RWPE2 (cell line): ENCODE results near the gene PNMA6A.

Source experiments
- ATAC-seq: fragments of 200-7000 bp; cut with Tn5 transposase; 3 replicates; pipeline ENCODE4 v1.9.1; 2021; ENCODE audit warnings: low read depth
- DNase-seq: peaks from one replicate; pipeline ENCODE4 v3.0.0-alpha.2; 2020; ENCODE audit warnings: low spot score
- H3K27ac ChIP-seq: fragments of 450-650 bp; 2 replicates; pipeline ENCODE4 v1.5.1; 2017; ENCODE audit warnings: mild to moderate bottlenecking; ENCODE audit not compliant: poor library complexity, severe bottlenecking
- H3K27me3 ChIP-seq: fragments of 250-450 bp; sonication (Bioruptor Pico); 2 replicates; pipeline ENCODE4 v1.5.1; 2021; ENCODE audit warnings: mild to moderate bottlenecking, moderate library complexity; ENCODE audit not compliant: insufficient read depth, poor library complexity, severe bottlenecking
- H3K36me3 ChIP-seq: fragments of 250-450 bp; sonication (Bioruptor Pico); 2 replicates; pipeline ENCODE4 v1.5.1; 2020; ENCODE audit warnings: low read depth, mild to moderate bottlenecking, moderate library complexity
- H3K4me1 ChIP-seq: fragments of 250-450 bp; sonication (Bioruptor Pico); 2 replicates; pipeline ENCODE4 v1.5.1; 2021; ENCODE audit warnings: mild to moderate bottlenecking, moderate library complexity; ENCODE audit not compliant: insufficient read depth, poor library complexity, severe bottlenecking
- H3K4me3 ChIP-seq: fragments of 250-450 bp; sonication (Bioruptor Pico); 2 replicates; pipeline ENCODE4 v1.5.1; 2021; ENCODE audit warnings: mild to moderate bottlenecking, moderate library complexity; ENCODE audit not compliant: severe bottlenecking
- H3K9me3 ChIP-seq: fragments of 250-450 bp; sonication (Bioruptor Pico); 2 replicates; pipeline ENCODE4 v1.5.1; 2021; ENCODE audit warnings: mild to moderate bottlenecking, moderate library complexity; ENCODE audit not compliant: severe bottlenecking
- TF ChIP-seq, protein P1 (sequence below): fragments of 450-650 bp; IDR thresholded peaks from one replicate; pipeline ENCODE4 v1.5.1; 2017; ENCODE audit warnings: mild to moderate bottlenecking, moderate library complexity; ENCODE audit not compliant: poor library complexity, severe bottlenecking

Gene PNMA6A

DNA sequence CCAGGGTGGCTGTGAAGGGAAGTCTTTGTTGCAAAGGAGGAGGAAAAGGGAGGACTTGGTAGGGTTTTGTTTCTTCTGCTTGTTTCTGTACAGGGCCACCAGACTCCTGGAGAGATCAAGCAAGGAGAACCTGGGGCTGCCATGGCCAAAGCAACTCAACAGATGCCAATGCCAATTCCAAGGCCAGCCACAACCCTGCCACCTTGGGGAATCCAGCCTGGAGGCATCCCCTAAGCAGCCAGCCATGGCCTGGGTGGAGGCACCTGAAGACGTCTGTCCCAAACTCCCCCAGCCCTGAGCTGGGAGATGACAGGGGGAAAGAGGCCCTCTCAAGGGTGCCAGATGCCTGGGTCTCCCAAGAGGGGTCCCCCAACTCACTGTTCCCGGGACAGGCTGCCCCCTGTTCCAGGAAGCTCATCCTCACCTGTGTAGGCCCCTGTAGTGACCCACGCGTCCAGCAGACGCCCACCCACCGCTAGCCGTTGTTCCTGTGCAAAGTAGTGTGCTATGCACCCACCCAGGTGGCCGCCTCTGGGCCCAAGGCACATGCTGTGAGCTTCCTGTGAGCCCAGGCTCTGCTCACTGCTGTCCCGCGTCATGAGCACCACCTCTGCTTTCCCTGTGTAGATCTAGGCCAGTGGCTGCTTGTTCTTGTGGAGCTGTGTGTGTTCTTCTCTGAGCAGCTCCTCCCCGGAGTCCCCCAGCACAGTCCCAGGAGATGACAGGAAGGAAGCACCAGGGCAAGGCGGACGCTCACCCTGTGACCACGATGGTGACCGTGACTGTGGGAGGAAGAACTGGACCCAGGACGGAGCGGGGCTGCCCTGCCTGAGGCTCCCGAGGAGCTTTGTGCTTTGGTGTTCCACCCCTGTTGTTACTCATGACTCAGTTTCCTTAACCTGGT is 12.8 kb upstream of the PNMA6A start:
- no peaks in the 10 kb centered on the region for H3K4me1 ChIP-seq
- no peaks in the 10 kb centered on the region for H3K36me3 ChIP-seq
- peaks cover 16% of the 10 kb centered on the region for H3K27me3 ChIP-seq
- TF ChIP-seq, protein P1, sequence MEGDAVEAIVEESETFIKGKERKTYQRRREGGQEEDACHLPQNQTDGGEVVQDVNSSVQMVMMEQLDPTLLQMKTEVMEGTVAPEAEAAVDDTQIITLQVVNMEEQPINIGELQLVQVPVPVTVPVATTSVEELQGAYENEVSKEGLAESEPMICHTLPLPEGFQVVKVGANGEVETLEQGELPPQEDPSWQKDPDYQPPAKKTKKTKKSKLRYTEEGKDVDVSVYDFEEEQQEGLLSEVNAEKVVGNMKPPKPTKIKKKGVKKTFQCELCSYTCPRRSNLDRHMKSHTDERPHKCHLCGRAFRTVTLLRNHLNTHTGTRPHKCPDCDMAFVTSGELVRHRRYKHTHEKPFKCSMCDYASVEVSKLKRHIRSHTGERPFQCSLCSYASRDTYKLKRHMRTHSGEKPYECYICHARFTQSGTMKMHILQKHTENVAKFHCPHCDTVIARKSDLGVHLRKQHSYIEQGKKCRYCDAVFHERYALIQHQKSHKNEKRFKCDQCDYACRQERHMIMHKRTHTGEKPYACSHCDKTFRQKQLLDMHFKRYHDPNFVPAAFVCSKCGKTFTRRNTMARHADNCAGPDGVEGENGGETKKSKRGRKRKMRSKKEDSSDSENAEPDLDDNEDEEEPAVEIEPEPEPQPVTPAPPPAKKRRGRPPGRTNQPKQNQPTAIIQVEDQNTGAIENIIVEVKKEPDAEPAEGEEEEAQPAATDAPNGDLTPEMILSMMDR: no peak
- no peak overlapping the region for H3K4me3 ChIP-seq
- DNase-seq: no peak
- no peak overlapping the region for H3K27ac ChIP-seq
- no peak for ATAC-seq
- no peaks in the 10 kb centered on the region for H3K9me3 ChIP-seq

DNA sequence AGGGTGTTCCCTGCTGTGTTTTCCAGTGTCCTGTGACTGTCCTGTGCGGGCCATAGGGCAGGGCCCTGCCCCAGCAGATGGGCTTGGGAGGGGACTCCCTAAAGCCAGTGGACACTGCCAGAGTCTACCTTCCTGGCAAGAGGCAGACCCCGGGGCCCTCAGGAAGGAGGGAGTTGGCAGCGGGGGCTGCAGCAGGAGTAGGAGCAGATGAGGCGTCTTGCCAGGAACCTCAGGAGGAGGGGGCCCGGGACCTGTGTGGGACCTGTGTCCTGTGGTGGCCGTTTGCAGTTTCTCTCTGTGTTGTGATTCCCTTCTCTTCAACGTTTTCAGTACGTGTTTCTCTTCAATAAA is 12.2 kb upstream of the PNMA6A start:
- DNase-seq (no peak), ATAC-seq (no peak)
- H3K4me1 ChIP-seq: no peaks in the 10 kb centered on the region
- H3K36me3 ChIP-seq: no peaks in the 10 kb centered on the region
- H3K9me3 ChIP-seq: no peaks in the 10 kb centered on the region
- peaks cover 15% of the 10 kb centered on the region for H3K27me3 ChIP-seq
- no peak overlapping the region for H3K27ac ChIP-seq
- TF ChIP-seq, protein P1: no peak
- no peak overlapping the region for H3K4me3 ChIP-seq

DNA sequence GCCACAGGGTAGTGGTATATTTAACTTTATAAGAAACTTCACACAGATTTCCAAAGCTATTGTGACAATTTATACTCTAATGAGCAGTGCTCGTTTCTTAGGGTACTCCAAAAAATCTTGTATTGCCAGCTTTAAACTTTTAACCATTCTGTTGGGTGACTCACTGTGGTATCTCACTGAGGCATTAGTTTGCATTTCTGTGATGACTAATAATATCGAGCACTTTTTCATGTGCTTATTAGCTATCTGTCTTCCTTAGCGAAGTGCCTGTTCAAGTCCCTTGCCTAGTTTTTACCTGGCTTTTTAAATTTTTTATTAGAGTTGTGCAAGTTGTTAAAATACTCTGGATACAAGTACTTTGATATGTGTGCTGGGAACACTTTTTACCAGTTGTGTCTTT is 10.5 kb upstream of the PNMA6A start:
- H3K9me3 ChIP-seq: no peaks in the 10 kb centered on the region
- H3K36me3 ChIP-seq: no peaks in the 10 kb centered on the region
- no peaks in the 10 kb centered on the region for H3K4me1 ChIP-seq
- no peak overlapping the region for H3K4me3 ChIP-seq
- H3K27ac ChIP-seq: no peak overlapping the region
- DNase-seq (no peak), ATAC-seq (peak; percentile 57; the same call in 1 of the 3 replicates)
- TF ChIP-seq, protein P1: no peak
- peaks cover 11% of the 10 kb centered on the region for H3K27me3 ChIP-seq

DNA sequence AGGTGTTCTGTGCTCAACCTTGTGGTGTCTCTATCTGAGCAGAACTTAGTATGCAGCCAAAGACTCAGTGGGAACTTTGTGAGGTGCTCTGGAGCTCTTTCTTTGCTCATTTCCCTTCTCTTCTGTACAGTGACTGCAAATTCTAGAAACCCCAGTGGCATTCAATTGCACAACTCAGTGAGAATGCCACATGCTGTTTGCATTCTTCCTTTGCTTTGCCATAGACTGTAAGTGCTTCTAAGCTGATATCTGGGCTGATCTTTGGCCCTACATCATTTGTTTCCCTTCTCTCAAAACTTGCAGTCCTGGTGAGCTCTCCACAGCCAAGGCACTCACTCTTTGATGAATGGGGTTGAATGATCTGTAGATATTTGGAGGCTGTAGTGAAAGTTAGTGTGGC is 8.9 kb upstream of the PNMA6A start:
- TF ChIP-seq, protein P1: no peak
- Histone ChIP-seq H3K9me3 (no peaks in the 10 kb centered on the region), H3K4me3 (no peak overlapping the region), H3K36me3 (no peaks in the 10 kb centered on the region), H3K4me1 (no peaks in the 10 kb centered on the region), H3K27ac (no peak overlapping the region), H3K27me3 (no peaks in the 10 kb centered on the region)
- DNase-seq (no peak), ATAC-seq (no peak)

DNA sequence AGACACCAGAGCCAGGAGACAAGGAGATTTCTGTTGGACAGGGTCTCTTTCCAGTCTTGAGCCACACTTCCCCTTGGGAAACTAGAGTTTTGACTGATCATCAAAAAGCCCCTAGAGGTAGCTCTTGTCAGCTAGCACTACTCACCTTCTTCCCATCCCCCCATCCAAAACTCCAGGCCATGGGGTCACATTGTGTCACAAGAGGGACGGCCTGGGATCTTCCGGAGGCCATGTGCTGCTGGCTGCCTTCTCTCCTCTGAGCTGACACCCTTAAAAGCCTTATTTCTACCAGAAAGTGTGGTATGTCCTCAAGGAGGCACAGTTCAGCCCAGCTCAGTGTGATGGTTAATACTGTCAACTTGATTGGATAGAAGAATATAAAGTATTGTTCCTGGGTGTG is 8.2 kb upstream of the PNMA6A start:
- DNase-seq: no peak
- no peaks in the 10 kb centered on the region for H3K27me3 ChIP-seq
- H3K27ac ChIP-seq: no peak overlapping the region
- H3K9me3 ChIP-seq: no peaks in the 10 kb centered on the region
- no peak overlapping the region for H3K4me3 ChIP-seq
- no peaks in the 10 kb centered on the region for H3K4me1 ChIP-seq
- TF ChIP-seq, protein P1: no peak
- H3K36me3 ChIP-seq: no peaks in the 10 kb centered on the region
- no peak for ATAC-seq
